GM06990 (cell line): ENCODE data around the gene SHC2.

Source experiments
- DNase-seq: peaks from one replicate; pipeline ENCODE4 v3.0.0-alpha.2; 2011; ENCODE audit not compliant: insufficient read length; ENCODE audit errors: extremely low read depth
- H3K27me3 ChIP-seq: replicated peaks from 2 replicates; pipeline ENCODE4 v1.6.0; 2011; ENCODE audit warnings: low read length; ENCODE audit not compliant: control insufficient read depth, insufficient read depth
- H3K36me3 ChIP-seq: 2 replicates; pipeline ENCODE4 v1.5.1; 2011; ENCODE audit warnings: low read length; ENCODE audit not compliant: control insufficient read depth, insufficient read depth
- H3K4me3 ChIP-seq: replicated peaks from 2 replicates; pipeline ENCODE4 v1.5.1; 2011; ENCODE audit warnings: low read depth, mild to moderate bottlenecking, control low read depth, low read length
- TF ChIP-seq, protein P1 (sequence below): IDR thresholded peaks from 2 replicates; pipeline ENCODE4 v1.5.1; 2011; ENCODE audit warnings: low read length, control low read depth, mild to moderate bottlenecking, inconsistent platforms; ENCODE audit not compliant: insufficient read depth, poor library complexity, severe bottlenecking

The SHC2 gene

GRCh38 chr19:475360-475759 is 14.5 kb upstream of the SHC2 start:
- H3K4me3 ChIP-seq, result no peak overlapping the region
- H3K36me3 ChIP-seq, result no peaks in the 10 kb centered on the region
- H3K27me3 ChIP-seq, result no peaks in the 10 kb centered on the region
- TF ChIP-seq, protein P1, sequence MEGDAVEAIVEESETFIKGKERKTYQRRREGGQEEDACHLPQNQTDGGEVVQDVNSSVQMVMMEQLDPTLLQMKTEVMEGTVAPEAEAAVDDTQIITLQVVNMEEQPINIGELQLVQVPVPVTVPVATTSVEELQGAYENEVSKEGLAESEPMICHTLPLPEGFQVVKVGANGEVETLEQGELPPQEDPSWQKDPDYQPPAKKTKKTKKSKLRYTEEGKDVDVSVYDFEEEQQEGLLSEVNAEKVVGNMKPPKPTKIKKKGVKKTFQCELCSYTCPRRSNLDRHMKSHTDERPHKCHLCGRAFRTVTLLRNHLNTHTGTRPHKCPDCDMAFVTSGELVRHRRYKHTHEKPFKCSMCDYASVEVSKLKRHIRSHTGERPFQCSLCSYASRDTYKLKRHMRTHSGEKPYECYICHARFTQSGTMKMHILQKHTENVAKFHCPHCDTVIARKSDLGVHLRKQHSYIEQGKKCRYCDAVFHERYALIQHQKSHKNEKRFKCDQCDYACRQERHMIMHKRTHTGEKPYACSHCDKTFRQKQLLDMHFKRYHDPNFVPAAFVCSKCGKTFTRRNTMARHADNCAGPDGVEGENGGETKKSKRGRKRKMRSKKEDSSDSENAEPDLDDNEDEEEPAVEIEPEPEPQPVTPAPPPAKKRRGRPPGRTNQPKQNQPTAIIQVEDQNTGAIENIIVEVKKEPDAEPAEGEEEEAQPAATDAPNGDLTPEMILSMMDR, result no peak
- no peak for DNase-seq

GRCh38 chr19:474126-475078 is 13.6 kb upstream of the SHC2 start:
- Histone ChIP-seq H3K36me3 (no peaks in the 10 kb centered on the region), H3K4me3 (no peak overlapping the region), H3K27me3 (no peaks in the 10 kb centered on the region)
- TF ChIP-seq, protein P1, result no peak
- no peak for DNase-seq

GRCh38 chr19:472005-472858 is 11.4 kb upstream of the SHC2 start:
- no peaks in the 10 kb centered on the region for H3K27me3 ChIP-seq
- DNase-seq, result no peak
- TF ChIP-seq, protein P1, result no peak
- no peak overlapping the region for H3K4me3 ChIP-seq
- H3K36me3 ChIP-seq, result no peaks in the 10 kb centered on the region

DNA sequence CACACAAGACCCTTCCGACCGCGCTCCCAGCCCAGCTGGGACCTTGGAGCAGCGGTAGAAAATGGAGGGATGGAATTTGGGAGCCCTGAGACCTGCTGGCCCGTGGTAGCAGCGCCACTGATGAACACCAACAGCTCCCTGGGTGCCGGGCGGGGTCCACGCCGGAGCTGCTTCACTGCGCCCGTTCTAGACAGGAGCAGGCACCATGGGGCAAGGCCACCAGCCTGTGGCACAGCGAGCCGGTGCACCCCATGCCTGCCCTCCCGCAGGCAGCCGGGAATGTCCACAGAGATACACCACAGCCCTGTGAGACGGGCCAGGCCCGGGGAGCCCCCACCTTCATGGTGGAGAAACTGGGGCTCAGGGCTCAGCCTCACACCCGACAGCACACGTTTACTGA is 9.9 kb upstream of the SHC2 start:
- no peak overlapping the region for H3K4me3 ChIP-seq
- TF ChIP-seq, protein P1, result no peak
- no peaks in the 10 kb centered on the region for H3K36me3 ChIP-seq
- H3K27me3 ChIP-seq, result no peaks in the 10 kb centered on the region
- no peak for DNase-seq

GRCh38 chr19:469833-470232 is 9.0 kb upstream of the SHC2 start:
- Histone ChIP-seq H3K36me3 (no peaks in the 10 kb centered on the region), H3K4me3 (no peak overlapping the region)

More at GRCh38 chr19:469833-470232, 9.0 kb upstream of the SHC2 start:
- DNase-seq, result no peak
- TF ChIP-seq, protein P1, result no peak
- H3K27me3 ChIP-seq, result no peaks in the 10 kb centered on the region
